NCI-H446 (cell line): ENCODE results near the gene ATOSA.

Experiments used
- DNase-seq, 2 experiments: peaks; one replicate each; lab custom pipeline; 2025; lab: John Stamatoyannopoulos, UW

Gene ATOSA

DNA sequence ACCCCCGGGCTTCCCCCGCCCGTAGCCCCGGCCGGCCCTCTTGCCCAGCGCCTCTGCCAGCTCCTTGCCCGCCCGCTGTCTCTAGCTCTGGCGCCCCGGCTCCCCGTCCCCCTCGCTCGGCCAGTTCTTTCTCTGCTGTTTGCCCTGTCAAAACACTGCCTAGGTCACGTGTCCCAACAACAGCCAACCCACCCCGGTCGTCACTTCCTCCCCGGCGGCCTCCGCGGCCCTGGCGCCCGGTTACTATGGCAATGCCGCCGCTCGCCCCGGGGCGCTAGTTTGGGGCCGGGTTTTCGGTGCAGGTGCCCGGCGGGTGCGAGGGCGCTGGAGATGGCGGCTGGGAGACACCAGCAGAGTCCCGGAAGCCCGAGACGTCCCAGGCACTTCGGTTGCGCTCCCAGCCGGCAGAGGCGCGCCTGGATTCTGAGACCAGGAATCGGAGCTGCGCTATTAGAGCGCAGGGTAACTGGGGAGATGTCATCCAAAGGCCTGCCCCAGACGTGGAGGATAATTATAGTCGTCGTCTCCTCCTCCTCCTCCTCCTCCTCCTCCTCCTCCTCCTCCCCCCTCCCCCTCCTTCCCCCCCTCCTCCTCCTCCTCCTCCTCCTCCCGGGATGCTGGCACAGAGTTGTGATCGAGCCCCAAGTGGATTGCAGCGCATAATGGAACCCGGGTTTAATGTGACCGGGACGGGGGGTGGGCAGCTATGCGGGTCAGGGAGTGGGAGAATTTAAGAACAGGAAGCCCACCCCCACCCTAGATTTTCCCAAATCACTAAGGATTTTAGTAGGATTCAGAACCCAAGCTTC is at the start of gene ATOSA:
ATOSA (minus strand) TSS at position 157 of the 809 bp plus-strand sequence. CDS start 1,367 bp downstream, outside the sequence.
- DNase-seq = peak; percentile 28 to 82

GRCh38 chr15:52728899-52729298 is 49.7 kb upstream of the ATOSA start:
- DNase-seq = no peak

- no peak for DNase-seq
These were observed 48.6 kb upstream of the ATOSA start for GRCh38 chr15:52727815-52728214.

DNA sequence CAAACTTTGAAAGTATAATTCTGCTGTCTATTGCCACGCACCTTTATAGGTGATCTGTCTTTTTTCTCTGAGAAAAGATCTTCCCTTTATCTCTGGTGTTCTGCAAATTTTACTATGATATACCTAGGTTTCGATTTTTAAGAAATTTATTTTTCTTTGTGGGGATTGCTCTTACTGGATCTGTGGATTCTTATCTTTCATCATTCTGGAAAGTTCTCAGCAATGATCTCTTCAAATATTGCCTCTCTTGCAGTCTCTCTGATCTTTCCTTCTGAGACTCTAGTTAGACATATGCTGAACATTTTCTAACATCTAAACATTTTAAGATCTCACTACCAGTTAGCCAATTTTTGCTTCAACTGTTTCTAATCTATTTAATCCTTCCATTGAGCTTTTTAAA is 47.0 kb upstream of the ATOSA start:
- no peak for DNase-seq

- DNase-seq = no peak
These were observed 39.4 kb upstream of the ATOSA start for GRCh38 chr15:52718551-52718950.

GRCh38 chr15:52717924-52718323 is 38.7 kb upstream of the ATOSA start:
- no peak for DNase-seq

DNA sequence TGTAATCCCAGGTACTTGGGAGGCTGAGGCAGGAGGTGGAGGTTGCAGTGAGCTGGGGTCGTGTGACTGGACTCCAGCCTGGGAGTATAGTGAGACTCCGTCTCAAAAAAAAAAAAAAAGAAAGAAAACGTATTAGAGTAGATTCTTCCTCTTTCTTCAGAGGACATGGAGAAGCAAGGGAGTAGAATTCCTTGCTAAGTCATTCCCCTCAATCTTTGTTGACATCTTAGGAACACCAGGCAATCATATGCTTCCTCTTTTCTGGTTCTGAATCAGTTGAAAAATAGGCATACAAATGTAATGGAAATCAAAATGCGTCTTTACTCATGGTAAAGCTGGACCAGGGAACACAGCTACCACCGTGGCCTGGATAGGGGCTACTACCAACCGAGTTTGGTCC is 38.3 kb upstream of the ATOSA start:
- DNase-seq = no peak

DNA sequence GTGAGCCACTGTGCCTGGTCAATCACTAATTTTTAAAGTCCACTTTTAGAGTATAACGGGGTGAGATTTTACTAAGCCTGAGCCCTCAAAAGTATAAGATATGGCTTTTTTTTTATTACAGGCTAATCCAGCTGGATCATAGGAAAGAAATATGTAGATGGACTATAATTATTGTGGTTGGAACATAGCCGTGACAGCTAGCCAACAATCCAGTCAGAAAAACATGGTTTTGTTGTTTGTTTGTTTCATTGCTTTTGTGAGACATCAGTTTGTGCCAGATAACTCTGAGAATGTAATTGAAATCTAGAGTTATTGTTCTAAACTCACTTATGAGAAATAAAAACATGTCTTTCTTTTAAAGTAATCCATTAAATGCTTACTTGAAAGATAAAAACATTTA is 37.3 kb upstream of the ATOSA start:
- DNase-seq = no peak

DNA sequence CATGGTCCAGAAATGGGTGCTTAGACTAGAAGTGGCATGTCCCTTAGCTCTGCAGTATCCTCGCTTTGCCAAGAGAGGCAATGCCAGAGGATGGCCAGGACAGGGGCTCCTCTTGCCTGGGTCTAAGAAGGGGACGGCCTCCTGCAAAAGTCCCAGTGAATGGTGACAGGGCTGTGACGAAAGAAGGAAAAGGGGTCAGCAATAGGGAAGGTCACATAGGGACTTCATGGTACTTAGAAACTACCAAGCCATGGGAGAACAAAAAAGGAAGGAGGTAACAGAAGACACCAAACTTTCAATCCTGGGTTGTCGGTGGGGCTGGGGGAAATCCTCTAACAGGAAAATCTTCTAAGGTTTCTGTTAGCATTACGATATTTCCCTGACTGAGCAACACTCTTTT is 36.2 kb upstream of the ATOSA start:
- no peak for DNase-seq

DNA sequence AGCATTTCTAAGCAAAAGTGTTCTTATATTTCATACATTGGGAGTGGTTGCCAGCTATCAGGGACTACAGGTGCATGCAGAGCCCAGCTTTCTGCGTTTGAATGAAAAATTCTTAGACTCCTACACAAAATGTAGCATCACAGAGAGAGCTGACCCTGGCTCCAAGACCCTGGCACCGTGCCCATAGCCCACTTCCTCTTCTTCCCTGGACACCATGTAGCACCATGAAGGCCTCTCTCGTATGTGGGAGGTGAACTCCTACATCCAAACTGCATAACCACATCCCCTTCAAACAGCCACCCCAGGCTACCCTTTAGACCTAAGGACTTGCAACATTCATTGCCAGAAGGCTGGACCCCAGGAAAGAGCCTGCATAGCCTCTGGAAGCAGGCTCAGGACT is 35.8 kb upstream of the ATOSA start:
- DNase-seq = no peak

DNA sequence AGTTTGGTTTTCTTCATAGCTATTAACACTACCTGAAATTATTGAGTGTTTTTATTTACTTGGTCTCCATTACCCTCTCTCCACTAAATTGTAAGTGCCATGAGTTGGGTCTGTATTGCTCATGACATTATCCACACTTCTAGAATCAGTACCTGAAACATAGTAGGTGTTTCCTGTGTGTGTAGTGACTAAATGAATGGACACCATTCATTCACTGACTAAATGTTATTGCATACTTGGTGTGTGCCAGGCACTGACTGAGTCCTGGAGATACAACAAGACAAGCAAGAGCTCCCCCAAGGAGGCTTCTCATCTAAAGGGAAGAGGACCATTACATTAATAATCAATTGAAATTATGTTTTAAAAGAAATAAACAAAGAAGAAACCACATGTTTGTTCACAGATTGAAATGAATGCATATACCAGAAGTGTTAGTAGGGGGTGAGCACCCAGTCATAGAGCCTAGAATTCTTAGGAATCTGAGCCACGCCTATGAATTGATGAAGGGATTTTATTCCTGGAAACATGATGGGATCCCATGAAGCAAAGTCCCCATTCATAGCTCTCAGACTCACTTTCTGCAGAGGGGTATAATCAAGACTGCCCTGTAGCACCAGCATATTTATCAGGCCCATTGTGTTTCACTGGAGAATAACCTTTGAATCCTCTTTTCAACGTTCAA is 31.7 kb upstream of the ATOSA start:
- no peak for DNase-seq

DNA sequence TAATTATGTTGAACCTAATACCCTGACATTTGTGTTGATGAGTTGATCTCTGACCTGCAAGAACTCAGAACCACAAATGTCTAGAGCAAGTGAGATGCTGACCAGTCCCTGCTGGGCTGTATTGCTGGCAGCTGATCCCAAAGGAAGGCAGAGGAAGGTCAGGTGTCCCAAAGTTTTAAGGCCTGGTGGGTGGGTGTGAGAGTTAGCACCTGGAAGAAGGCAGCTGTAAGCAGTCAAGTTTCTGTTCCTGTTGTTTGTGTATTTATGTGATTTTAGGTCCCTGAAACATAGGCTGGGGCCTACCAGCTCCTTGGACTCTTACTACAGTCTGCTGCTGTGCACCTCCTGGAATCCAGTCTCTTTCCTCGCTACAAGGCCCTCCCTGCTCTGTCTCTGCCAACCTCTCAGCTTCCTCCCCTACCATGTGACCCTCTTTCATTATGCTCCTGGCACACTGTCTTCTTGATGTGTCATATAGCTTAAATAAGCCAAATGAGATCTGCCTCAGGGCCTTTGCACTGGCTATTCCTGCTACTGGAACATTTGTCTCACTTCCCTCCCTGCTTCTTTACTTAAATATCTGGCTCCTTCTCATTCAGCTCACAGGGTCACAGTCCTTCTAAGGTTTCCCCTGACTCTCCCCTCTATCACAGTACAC is 31.0 kb upstream of the ATOSA start:
- no peak for DNase-seq

DNA sequence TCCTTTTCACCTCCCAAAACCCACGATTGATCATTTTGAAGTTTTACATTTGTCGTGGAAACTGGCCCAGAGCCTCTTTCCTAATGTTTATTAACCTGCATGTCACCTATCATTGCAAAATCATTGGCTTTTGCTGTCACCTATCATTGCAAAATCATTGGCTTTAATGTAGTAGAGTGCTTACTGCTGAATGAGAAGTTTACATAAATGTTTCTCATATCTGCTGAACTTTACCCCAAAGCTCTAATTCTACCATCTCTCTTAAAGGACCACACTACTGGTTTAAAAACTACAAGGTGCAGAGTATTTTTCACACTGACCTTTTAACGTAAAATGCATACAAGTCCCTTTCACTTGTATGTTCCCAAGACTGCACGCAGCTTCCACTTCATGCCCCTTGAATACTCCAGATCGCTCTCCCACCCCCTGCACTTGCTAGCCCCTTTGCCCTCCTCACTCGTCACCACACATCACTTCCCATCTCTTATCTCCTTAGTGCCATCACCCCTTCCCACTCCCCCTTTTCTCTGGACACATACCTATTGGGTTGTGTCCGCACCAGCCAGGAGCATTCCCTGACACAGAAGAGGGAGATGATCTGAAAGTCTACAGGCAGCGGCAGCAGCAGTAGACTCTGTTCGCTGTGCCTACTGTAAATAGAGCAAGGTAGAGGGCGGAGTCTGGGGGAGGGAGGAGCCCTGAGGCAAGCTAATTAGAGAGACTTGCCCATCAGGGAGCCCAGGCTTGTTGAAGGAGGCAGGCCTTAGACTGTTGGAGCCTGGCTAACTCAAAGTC is 30.2 kb upstream of the ATOSA start:
- DNase-seq = no peak

- DNase-seq = no peak
These were observed 26.9 kb upstream of the ATOSA start for GRCh38 chr15:52706091-52706490.

GRCh38 chr15:52702390-52702789 is 23.2 kb upstream of the ATOSA start:
- no peak for DNase-seq

GRCh38 chr15:52699457-52699856 is 20.3 kb upstream of the ATOSA start:
- no peak for DNase-seq

DNA sequence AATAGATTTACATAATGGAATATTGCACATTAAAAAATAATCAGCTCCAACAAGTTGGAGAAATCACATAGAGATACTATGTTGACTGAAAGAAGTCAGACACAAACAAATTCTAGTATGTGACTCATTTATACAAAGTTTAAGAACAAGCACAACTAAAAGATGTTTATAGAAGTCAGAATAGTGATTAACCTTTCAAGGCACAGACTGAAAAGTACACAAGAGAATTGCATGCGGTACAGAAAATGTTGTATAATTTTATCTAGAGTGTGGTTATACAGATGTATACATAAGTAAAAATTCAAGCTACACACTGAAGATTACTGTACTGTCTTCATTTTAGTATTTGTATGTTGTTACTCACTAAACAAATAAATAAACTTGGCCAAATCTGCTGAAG is 19.3 kb upstream of the ATOSA start:
- DNase-seq = no peak

GRCh38 chr15:52697051-52697450 is 17.9 kb upstream of the ATOSA start:
- no peak for DNase-seq

- no peak for DNase-seq
These were observed 16.0 kb upstream of the ATOSA start for GRCh38 chr15:52695154-52695553.

GRCh38 chr15:52689562-52689961 is 10.4 kb upstream of the ATOSA start:
- no peak for DNase-seq

DNA sequence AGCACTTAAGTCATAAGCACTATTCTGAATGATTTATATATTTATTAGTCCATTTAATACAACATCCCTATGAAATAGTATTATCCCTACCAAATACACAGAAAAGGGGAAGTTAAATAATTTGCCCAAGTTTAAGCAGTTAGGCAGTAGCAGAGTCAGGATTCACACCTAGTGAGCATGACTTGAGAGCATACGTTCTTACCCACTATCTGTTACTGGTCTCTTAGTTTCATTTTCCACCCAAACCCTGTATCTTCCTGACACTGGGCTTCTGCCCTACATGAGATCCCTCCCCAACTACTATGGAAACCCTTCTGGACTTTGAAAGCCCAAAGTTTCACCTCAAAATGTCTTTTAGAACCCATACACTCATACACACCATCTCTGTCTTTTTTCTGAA is 4.4 kb upstream of the ATOSA start:
- no peak for DNase-seq

DNA sequence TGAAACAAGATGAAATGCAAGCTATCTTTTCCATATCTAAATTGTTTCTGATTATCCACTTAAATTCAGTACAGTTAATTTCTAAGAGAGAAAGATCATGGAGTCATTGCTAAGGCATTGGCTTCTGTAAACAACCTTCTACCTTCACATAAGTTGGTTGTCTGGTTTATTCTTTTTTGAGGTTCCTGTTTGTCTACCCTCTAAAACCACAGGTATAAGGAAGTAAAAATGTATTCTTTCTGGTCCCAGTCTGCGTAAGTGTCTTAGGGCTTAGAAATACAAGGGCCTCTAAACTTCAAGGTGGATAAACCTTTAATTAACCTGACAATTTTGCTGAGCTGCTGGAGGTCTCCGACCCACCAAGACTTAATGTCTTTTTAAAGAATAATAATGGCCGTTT is 3.6 kb upstream of the ATOSA start:
- DNase-seq = no peak
